Measurements from ENCODE around the gene C19orf81. TPM values are rescaled to one million over a fixed set of nuclear protein-coding genes. Genes with fewer than 3 reads are reported as not detected.

Gene C19orf81
- total RNA-seq, 4 donors from 2014 or later, result not detected

DNA sequence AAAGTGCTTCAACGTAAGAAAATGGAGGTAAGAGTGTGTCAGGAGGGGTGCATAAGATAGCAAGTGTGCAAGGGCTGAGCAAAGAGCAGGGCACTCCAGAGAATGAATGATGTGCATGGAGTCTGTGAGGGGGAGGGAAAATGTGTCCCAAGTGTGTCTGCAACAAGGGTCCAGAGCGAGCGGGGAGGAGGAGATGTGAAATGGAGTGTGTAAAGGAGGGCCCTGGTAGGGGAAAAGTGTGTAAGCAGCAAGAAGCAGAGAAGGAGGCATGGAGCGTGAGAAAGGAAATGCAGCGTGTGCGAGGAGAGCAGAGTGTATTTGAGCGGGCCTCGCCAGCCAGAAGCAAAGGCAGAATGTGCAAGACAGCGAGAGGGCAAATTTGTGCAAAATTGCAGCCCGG, 11.8 kb downstream of the C19orf81 start:
- Histone ChIP-seq H3K27me3 (peaks cover 96% of the 10 kb centered on the region), H3K27ac (no peak overlapping the region), H3K9me3 (peaks cover 0 to 9% (median 0%) of the 10 kb centered on the region in 3 donors), H3K4me1 (peaks cover 0 to 22% (median 3%) of the 10 kb centered on the region in 3 donors), H3K36me3 (no peaks in the 10 kb centered on the region), H3K4me3 (no peak overlapping the region)
- WGBS, 2 donors (ENCODE audit: low coverage in 1 of 2), result 75 to 80% methylated on average over 8 to 10 of the region's 10 CpGs
- TF ChIP-seq, protein P1, sequence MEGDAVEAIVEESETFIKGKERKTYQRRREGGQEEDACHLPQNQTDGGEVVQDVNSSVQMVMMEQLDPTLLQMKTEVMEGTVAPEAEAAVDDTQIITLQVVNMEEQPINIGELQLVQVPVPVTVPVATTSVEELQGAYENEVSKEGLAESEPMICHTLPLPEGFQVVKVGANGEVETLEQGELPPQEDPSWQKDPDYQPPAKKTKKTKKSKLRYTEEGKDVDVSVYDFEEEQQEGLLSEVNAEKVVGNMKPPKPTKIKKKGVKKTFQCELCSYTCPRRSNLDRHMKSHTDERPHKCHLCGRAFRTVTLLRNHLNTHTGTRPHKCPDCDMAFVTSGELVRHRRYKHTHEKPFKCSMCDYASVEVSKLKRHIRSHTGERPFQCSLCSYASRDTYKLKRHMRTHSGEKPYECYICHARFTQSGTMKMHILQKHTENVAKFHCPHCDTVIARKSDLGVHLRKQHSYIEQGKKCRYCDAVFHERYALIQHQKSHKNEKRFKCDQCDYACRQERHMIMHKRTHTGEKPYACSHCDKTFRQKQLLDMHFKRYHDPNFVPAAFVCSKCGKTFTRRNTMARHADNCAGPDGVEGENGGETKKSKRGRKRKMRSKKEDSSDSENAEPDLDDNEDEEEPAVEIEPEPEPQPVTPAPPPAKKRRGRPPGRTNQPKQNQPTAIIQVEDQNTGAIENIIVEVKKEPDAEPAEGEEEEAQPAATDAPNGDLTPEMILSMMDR (IDR thresholded peaks at IDR 0.05), result no peak
- TF ChIP-seq POLR2AphosphoS5 (IDR thresholded peaks at IDR 0.05) (no peak), EP300 (IDR thresholded peaks at IDR 0.05) (no peak), POLR2A (IDR thresholded peaks at IDR 0.05) (no peak)
- ATAC-seq, result no peak

DNA sequence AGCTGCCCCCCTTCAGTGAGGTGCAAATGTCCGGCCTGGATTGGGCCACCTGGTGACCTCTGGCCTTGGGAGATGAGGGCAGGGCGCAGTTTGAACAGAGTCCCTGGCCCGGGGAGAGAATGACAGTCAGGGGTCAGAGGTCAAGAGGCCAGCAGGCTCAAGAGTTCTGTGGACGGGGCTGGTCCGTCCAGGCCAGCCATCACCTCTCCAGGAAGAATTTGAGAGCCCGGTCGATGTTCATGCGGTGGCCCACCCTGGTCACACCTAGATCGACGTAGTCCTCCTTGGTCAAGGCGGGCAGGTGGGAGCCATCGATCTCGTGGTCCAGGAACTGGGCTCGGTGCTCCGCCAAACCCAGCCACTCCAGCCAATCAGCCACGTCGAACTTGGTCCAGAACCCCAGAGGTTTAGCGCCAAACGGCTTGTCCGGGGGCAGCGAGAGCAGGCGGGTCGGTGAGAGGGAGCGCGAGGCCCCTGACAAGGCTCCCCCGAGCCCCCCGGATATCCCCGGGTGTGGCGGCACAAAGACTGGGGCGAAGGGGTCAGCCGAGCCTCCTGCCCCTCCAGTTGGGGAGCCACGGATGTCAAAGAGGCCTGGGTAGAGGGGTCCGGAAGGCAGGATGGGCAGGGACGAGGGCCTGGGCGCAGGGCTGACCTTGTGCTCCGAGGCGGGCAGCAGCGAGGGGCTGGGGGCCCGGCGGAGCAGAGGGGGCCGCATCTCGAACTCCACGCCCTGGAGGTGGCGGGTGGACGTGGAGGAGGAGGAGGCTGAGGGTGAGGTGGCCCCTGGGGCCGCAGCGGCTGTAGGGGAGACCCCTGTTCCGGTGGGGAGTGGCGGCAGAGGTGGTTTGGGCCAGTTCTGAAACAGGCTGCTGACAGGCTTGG, 12.8 kb downstream of the C19orf81 start:
- H3K36me3 ChIP-seq, result no peaks in the 10 kb centered on the region
- no peak for ATAC-seq
- peaks cover 96% of the 10 kb centered on the region for H3K27me3 ChIP-seq
- WGBS, 2 donors (ENCODE audit: low coverage in 1 of 2), result 52 to 53% methylated on average over 3 to 24 of the region's 49 CpGs
- peaks cover 0 to 5% (median 0%) of the 10 kb centered on the region in 3 donors for H3K9me3 ChIP-seq
- H3K4me1 ChIP-seq, result peaks cover 0 to 32% (median 5%) of the 10 kb centered on the region in 3 donors
- H3K4me3 ChIP-seq, result no peak overlapping the region
- H3K27ac ChIP-seq, result no peak overlapping the region
- TF ChIP-seq, protein P1 (IDR thresholded peaks at IDR 0.05), result no peak
- no peak for TF ChIP-seq POLR2A (IDR thresholded peaks at IDR 0.05)
- TF ChIP-seq POLR2AphosphoS5 (IDR thresholded peaks at IDR 0.05), result no peak
- no peak for TF ChIP-seq EP300 (IDR thresholded peaks at IDR 0.05)

DNA sequence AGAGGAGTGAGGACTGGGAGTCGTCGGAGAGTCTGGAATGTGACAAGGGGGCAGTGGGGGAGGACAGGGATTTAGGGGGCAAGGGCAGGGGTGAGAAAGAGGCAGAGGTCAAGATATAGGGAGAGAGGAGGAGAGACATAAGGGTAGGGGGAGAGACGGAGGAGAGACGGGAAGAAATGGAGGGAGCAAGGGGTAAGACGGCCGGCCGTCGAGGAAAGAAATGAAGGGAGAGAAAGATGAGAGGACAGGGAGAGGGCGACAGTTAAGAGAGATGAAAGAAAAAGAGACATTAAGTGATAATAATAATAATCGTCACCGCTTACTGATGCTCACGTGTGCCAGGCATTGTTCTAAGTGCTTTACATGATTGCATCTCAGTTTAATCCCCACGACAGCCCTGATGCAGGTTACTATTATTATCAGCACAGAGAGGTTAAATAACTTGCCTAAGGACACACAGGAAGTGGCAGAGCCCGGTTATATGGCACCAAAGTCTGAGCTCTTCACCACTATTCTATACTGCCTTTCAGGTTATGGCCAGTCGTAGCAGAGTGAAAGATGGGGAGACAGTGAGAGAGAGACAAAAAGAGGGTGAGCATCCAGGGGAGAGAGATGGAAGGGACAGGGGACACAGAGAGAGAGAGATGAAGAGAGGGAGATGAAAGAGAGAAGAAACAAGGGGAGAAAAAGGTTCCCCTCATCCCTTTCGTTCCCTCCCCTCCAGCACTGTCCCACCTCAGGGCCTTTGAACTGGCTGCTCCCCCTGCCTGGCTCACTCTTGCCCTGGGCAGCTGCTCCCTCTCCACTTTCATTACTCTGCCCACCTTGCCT, 13.6 kb downstream of the C19orf81 start:
- Histone ChIP-seq H3K27ac (no peak overlapping the region), H3K36me3 (no peaks in the 10 kb centered on the region), H3K27me3 (peaks cover 96% of the 10 kb centered on the region), H3K9me3 (peaks cover 0 to 4% (median 0%) of the 10 kb centered on the region in 3 donors), H3K4me3 (no peak overlapping the region), H3K4me1 (peaks cover 0 to 38% (median 11%) of the 10 kb centered on the region in 3 donors)
- no peak for ATAC-seq
- 45 to 58% methylated on average over 11 to 16 of the region's 16 CpGs for WGBS, 2 donors (ENCODE audit: low coverage in 1 of 2)
- TF ChIP-seq POLR2AphosphoS5 (IDR thresholded peaks at IDR 0.05) (no peak), POLR2A (IDR thresholded peaks at IDR 0.05) (no peak), EP300 (IDR thresholded peaks at IDR 0.05) (no peak)
- TF ChIP-seq, protein P1 (IDR thresholded peaks at IDR 0.05), result no peak

DNA sequence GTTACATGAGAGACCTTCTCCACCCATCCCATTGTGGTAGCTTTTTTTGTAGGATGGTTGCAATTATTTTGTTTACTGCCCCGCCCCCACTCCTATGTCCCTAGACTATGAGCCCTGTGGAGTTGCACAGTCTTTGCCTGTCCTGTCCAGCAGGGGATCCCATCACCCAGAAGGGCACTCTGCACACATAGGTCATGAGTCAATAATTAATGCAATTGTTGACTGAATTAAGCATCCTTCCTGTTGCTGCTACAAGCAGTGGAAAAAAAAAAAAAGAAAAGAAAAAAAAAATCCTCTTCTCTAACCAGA, 14.2 kb downstream of the C19orf81 start:
- Histone ChIP-seq H3K4me1 (peaks cover 0 to 38% (median 10%) of the 10 kb centered on the region in 3 donors), H3K27me3 (peaks cover 96% of the 10 kb centered on the region), H3K4me3 (no peak overlapping the region), H3K9me3 (no peaks in the 10 kb centered on the region), H3K27ac (no peak overlapping the region), H3K36me3 (no peaks in the 10 kb centered on the region)
- WGBS, 2 donors (ENCODE audit: low coverage in 1 of 2), result 100% methylated on average over 1 of the region's 1 CpG; no CpG with 5 or more reads in 1 of the 2 donors
- no peak for ATAC-seq
- TF ChIP-seq POLR2A (IDR thresholded peaks at IDR 0.05) (no peak), POLR2AphosphoS5 (IDR thresholded peaks at IDR 0.05) (no peak), EP300 (IDR thresholded peaks at IDR 0.05) (no peak)
- TF ChIP-seq, protein P1 (IDR thresholded peaks at IDR 0.05), result no peak

All from gastroesophageal sphincter (tissue), 4 donors.